Stimulated activated CD4-positive, alpha-beta T cell treated with anti-CD3 and anti-CD28 coated beads, Interleukin-12 subunit alpha, Interleukin-12 subunit beta, amount 100 ng/mL, for 48 hours (primary cell): ENCODE data around the gene HOXC5.
A peak's percentile ranks its signal among the peaks of the same experiment; 100 is the strongest.

Source experiments
- DNase-seq, 3 donors: peaks; one replicate each; pipeline ENCODE4 v3.0.0-alpha.2; 2020; ENCODE audit warnings: low read depth in 2 of 3, low spot score in 1 of 3

HOXC5 gene

DNA sequence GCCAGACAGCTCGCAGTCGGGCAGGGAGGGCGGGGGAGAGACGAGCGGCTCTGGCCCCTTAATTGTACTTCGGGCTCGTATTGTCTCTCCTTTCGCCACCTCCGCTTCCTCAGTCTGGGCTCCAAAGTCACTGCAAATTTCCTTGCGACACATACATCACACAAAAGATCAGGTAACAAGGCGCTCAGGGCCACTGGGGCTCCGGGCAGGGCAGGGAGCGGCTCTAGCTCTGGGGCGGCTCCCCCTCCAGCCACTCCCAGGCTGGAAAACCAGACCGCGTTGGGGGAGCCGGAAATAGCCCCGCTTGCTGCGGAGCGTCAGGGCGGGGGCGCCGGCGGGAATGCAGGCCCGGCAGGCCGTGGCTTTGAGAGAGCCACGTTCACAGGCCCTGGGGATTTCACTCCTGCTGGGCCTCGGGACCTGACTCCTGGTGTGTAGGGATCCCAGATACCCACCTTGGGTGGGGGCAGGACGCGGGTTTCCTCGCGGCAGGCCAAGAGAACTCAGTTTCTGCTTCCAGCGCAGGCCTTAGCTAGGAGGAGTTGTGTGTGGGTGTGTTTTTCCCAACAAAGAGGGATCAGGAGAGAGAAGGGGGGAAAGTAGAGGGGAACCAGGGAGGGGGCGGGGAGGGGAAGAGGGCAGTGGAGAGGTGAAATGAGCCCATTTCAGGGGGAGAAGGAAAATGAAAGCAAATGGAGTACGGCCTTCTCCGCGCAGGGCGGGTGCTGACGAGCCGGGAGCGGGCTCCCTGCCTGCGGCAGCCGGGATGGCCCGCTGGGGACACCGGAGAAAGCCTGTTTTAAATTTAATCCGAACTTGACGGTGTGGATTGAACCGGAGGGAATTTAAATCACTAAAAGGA is 37.2 kb upstream of the HOXC5 start:
- DNase-seq, result no peak

DNA sequence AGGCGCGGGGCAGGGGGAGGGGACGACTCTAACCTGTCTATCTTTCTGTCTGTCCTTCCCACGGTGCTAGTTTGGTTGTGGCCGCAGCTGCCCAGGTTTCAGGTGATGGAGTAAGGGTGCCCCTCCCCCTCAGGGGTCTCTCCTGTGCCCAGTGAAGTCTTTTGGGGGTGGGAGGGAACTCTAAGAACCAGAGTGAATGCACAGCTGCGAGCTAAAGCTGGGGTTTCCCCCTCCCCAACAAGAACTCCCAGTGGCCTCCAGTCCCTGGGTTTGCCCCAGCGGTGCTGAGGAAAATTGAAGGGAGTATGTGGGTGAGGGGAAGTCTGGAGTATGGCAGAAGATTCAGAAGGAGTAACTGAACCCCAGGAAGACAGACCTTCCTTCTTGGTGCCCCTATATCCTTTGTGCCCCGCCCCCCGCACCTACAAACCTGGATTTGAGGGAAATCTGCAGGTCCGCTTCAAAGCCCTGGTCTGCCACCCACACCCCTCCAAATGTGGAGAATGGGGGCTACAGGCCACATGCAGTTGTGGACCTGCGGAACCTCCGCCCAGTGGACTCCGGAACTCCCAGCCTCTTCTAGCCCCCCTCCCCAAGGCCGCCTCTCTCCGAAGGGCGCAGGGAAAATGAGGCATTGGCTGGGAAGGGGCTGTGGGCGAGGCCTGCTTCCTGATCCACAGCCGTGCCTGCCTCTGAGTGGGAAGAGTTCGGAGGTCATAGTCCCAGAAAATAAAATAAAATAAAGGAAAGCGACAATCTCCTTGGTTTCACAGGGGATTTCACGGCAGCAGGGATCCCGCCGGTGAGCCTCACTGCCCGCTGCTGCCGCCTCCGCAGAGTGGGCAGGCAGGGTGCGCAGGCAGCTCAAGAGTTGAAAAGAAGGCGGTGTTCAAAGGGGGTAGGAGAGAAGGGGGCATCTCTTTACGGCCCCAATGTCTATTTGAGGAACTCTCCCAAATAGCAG is 36.3 kb upstream of the HOXC5 start:
- DNase-seq, result no peak

DNA sequence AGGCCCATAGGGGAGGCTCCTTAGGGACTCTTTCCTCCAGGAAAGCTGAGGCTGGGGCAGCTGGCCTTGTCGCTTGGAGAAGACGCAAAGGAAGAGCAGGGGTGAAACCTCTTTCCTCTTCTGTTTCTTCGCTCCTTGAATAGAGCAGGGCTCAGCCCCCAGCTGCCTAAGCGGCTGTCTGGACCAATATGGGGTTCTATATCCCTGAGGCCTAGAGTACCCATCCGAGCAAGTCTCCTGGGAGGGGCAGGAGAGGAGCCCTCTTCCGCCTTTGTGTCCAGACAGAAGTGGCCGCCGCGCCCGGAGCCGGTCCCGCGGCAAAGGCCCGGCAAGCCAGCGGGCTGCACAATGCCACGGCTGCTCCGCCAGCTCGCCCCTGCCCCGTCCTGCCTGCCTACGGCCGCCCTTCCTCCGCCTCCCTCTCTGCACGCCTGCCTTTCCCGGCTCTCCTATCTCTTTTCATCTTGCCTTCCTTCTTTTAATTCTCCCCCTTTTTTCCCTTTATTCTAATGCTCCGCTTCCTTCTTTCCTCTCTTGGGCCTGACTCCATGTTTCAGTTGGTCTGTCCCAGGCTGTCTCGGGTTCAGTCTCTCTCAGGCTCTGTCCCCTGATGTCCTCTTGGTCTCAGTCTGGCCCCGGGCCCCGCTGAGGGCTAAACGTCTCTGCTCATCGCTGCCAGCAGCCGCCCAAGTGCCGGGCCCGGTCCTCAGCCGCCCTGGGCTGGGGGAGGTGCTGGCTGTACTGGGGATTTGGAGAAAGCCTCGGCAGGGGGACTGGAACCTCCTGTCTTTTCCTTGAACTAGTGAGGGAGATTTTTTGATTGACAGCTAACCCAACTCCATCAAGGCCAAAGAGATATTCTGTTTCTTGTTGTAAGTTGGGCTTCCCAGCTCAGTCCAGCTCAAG is 35.4 kb upstream of the HOXC5 start:
- no peak for DNase-seq

DNA sequence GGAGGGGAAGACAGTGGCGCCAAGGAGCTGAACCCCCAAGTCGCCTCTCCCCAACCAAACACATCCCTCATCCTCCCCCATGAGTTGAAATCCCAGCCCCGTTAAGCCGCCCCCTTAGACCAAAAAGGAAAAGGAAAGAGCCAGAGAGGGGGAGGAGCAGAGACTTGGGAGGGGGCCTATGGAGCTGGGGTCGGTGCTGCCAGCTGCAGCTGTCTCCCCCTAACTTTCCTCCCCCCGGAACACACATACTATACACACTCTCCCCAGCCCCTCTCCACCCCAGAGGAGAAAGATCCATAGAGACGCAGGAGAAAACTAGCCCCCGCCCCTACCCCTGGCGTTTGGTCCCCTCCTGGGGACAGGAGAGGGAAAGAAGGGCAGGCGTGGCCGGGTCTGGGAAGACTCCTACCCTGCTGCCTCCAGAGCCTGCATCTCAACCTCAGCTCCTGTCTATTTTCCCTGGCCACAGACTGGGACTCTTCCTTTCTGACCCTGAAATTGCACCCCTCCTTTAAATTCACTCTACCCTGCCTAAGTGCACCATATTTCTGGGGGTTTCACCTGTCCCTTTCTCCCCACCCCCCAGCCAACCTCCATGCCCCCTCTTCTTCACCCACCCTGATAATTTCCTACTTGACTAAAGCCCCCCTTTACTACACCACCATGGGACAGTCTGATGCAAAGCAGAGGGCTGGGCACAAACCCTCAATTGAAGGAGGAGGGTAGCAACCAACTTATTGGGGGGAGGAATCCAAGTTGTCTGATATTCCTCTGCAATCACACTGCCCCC is 34.5 kb upstream of the HOXC5 start:
- DNase-seq, result no peak

DNA sequence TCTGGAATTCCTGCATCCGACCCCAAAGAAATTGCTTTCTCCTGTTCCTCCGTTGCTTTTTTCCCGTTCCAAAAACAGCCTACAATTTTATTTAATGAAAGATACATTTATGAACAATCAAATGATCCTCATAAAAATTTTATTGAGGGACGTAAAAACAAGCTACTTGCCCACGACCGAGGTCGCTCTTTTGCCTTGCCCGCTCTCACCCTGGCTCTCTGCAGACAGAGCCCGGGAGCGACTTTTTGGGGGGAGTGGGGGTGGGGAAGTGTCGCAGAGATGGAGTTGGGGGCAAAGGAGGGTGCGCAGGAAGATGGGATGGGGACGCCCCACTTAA is 34.0 kb upstream of the HOXC5 start:
- no peak for DNase-seq

DNA sequence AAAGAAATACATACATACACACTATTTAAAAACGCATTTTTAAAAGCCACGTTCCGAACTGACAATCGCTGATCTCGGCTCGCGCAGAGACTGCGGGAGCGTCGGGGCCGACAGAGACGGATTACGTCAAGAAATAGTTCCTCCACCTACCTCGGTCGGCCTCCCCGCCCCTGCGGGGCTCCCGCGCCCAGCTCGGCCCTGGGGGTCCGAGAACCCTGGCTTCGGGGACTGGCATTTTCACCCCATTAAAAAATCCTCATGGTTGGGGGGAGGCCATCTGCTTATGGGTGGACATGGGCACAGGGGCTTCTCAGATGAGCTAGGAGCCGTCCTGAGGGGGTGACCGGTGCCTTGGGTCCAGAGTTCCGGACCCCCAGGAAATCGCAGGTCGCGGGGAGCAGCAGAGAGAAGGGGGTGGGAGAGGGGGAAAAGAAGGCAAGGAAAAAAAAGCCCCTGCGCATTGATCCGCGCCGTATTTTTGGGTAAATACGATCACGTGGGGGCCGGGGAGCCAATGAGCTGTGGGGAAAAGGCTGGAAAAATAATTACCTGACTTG is 33.2 kb upstream of the HOXC5 start:
- no peak for DNase-seq

DNA sequence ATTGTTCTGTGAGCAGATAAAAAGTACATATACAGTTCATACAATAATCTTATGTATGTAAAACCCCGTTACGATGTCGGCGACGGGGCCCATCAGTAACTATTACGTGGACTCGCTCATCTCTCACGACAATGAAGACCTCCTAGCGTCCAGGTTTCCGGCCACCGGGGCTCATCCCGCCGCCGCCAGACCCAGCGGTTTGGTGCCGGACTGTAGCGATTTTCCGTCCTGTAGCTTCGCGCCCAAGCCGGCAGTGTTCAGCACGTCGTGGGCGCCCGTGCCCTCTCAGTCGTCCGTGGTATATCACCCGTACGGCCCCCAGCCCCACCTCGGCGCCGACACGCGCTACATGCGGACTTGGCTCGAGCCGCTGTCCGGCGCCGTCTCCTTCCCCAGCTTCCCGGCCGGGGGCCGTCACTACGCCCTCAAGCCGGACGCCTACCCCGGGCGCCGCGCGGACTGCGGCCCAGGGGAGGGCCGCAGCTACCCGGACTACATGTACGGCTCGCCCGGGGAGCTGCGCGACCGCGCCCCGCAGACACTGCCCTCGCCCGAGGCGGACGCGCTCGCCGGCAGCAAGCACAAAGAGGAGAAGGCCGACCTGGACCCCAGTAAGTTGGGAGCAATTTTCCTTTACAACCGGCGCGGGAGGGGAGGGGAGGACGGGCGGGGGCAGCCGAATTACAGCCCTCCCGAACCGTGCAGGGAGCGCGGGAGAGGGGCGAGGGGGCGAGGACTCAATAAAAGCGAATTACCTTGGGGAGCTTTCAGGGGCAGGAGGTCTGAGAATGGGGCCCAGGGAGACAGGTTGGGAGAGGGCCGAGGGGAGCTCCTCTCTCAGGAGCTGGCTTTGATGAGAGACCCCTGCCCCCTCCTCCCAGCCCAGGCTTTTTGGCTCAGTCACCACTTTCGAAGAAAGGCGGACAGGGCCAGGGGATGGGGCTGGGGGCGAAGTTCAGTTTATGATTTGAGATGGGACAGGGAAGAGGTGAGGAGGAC is 32.4 kb upstream of the HOXC5 start, which contains the start of gene HOXC9:
TSS of gene HOXC9 (plus strand) at position 46 of the 999 bp plus-strand sequence. CDS start at position 74, 28 bp downstream.
- DNase-seq, result no peak

DNA sequence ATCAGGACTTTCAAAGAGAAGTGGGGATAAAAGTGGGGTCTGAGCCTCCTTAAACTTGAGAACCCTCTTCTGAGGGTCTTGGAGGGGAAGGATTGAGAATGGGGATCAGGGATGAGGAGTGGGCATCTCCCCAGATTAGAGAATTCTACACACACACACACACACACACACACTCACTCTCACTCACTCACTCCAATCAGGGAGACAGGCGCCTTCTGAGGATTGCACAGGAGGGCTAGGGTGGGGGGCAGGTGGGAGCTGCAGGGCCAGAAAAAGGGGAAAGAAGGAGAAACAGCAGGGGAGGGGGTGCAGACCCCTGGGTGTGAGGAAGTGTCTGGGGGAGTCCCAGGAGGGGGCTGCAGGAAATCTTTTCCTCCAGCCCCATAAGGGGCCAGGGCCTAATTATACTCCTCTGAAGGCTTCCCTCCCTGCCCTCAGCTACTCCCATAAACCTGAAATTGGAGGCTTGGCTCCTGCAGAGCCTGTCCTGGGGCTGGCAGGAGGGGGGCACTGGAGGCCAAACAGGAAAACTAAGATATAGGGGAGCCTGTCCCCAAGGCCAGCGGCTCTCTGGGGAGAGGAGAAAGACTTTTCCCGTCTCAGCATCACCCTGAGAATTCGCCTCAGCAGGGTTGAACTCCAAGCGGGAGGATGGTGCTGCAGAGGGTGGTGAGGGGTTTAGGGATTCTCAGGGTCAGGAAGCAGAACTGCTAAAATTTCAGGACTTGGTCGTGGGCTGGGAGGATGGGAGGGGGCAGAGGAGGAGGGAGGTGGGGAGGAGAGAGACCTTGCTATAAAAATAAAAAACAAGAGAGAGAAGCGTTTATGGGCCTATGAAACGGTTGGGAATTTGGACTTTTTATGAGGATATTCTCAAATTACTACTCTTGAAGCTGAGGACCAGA is 31.3 kb upstream of the HOXC5 start:
- DNase-seq, result no peak

DNA sequence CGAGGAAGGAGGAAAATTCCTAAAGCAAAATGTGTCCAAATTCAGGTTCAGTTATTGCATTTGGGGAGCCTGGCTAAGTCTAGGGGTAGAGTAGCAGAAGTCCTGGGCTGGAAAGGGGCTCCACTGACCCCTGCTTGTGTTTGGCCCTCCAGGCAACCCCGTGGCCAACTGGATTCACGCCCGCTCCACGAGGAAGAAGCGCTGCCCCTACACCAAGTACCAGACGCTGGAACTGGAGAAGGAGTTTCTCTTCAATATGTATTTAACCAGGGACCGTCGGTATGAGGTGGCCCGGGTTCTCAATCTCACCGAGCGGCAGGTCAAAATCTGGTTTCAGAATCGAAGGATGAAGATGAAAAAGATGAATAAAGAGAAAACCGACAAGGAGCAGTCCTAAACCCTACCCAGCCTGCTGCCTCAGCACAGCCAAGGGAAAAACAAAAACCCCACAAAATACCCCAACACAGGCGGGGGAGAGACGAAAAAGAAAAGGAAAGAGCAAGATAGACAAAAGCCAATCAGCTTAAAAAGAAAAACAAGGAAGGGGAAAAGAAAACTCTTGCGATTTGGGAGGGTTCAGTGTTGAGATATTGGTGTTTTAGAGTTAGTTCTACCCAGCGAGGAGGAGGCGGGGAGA is 30.5 kb upstream of the HOXC5 start:
- no peak for DNase-seq

DNA sequence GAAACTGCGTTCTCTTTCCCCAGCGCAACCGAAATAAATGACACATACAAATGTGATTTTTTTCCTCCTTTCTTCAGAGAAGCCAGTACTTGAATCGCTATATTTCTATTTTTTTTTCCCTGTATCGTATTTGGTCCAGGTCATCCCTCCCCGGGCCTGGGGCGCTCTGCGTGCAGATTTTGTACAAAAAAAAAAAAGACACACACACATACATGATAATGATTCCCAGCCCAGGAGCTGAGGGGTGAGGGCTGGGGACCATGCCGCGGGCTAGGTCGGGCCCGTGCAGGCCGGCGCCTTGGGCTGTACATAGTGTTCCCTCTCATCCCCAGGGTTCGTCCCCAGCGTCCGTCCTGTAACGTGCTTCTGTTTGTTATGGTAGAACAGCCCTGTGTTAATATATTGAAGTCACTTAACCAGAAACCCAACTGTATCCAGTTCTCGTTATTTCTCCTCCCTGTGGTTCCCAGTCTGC is 29.9 kb upstream of the HOXC5 start:
- DNase-seq, result no peak

DNA sequence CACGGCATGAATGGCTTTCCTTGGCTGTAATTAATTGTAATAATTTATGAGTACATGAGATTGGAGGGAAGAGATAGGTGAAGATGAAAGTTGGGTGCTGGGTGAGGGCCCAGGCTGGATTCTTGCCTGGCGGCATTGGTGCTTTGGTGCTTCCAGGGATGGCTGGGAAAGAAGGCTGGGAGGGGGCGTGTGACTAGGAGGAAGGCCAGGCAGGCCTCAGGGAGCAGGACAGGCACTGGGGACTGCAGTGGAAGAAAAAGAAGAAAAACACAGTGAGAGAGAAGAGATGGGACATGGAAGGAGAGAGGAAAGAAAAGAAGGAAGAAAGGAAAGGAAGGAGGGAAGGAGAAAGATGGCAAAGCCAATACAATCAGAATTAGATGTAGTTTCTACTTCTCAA is 29.2 kb upstream of the HOXC5 start:
- no peak for DNase-seq

DNA sequence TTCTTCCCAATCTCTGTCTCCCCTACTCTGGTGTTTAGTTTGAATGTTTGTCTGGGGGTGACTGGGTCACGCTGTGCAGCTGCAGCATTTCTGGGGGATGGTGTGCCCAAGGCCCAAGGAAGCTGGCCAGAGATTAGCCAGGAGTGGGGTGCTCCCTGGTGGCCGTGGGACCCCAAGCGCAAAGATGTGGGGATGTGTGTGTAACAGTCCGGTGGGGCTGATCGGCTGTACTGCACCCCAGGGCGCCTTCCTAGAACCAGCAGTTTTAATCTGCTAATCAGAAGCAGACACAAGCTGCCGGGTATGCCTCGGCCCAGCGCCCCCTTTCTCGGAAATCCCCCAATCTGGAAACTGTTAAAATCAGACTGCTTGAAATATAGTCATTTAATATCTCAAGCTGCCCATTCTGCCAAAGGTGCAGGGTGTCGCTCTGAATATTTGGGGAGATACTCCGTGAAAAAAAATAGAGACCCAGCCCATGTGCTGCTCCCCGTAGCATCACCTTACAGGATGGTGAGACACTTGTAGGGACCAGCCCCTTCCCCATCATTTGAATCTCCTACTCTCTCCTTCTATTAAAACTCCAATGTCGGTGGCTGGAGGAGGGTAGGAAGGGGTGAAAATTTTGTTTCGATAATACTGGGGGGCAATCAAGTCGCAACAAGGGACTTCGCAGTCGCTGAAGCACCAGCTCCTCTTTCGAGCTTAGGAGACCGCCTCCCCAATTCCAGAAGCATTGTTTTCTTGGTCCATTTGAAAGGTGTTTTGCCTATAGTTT is 28.6 kb upstream of the HOXC5 start:
- DNase-seq, result no peak

DNA sequence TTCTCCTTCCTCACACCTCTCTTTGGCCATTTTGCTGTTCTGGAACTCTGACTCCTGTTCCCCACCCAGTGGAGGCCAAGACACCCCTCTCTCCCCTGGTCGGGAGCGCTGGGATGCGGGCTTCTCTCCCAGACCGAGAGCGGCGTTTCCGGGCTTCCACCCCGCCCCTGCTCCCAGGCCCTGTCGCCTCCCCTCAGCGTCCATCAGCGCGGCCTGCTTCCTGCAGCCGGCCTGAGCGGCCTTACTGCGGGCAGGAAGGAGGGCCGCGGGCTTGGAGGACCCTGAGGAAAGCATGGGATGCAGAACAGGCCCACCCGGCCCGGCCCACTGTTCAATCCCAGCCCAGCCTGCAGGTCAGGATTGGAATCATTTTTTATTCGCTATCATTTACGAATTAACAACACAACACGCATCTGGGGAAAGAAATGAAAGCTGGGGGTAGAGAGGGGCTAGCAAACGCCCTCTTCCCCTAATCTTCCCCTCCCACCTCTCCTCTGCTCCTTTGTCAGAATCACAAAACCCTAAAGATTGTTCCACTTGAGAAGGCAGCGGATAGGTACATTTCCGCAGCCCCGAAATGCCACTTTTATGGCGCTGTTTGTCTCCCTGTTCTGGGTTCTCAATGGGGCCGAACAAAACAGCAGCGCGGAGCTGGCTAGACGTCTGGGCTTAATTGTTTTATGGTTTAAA is 27.9 kb upstream of the HOXC5 start:
- no peak for DNase-seq

DNA sequence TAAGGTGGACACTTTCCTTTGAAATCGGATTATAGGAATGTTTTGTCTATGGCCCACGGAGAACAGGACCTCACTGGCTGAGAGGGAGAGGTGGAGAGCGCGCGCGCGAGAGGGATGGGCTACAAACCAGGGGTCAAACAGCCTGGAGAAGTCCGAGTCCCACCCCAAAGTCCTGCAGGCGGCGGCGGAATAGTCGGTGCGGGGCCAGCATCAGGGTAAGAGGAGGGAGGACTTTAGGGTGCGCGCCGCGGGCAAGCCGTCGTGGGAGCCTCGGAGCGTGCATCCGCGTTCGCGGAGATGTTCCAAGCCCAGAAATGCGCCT is 27.4 kb upstream of the HOXC5 start:
- no peak for DNase-seq

DNA sequence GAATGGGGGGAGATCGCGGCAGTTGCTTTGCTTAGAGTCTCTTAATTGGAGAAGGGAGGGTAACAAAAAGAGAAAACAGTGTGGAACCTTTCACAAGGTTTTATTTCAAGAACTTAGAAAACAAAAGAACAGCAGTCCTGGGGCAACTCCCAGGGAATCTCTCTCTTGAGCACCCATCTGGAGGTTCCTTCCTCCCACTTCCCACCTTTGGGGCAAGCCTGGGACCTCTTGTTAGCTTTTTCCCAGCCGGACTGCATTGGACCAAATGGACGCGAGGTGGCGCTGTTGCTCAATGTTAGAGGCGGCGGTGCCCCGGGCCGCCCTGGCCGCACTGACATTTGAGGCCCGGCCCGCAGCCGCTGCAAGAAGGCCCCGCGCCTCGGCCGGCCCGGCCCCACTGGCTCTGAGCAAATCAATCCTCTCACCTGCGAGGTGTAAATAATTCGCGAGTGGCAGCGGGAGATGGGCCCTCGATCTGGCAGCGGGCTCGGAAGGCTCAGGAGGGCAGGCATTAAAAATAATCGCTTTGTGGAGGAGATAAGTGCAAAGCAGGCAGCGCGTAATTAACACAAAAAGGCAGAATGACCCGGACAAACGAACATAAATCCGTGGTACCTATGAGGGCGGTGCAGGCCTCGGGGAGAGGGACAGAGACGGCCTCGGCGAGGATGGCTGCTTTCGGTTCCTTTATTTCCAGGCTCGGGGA is 26.8 kb upstream of the HOXC5 start:
- peak; percentile 71 to 84 (median 75) for DNase-seq
